Femur (tissue), 1 donor: ENCODE data around the gene IVD.

Experiments used
- DNase-seq: peaks from one replicate; pipeline ENCODE4 v3.0.0-alpha.2; 2017

IVD gene

GRCh38 chr15:40460404-40460803, 54.8 kb downstream of the IVD start:
- DNase-seq, result no peak

DNA sequence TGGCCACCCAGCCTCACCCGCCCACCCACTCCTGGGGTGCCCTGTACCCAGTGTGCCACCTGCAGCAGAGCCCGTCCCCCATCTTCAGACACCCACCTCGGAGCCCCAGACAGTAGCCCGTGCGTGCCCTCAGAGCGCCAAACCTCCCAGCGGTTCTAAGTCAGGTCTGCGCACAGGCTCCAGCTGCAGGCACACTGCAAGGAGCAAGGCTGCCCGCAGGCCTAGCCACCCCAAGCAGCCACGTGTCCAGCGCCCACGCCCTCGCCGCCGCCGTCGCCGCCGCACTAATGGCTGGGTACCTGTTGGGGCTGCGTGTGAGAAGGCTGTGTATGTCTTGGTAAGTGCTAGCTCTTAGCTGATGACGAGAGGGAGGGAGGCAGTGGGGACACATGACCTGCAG, 56.4 kb downstream of the IVD start:
- DNase-seq, result no peak

GRCh38 chr15:40463279-40463678, 57.7 kb downstream of the IVD start:
- no peak for DNase-seq

GRCh38 chr15:40463886-40464545, 58.4 kb downstream of the IVD start:
- no peak for DNase-seq

- no peak for DNase-seq
Measured at GRCh38 chr15:40464595-40465185, 59.1 kb downstream of the IVD start.

GRCh38 chr15:40465939-40466338, 60.3 kb downstream of the IVD start:
- DNase-seq, result no peak

GRCh38 chr15:40466426-40467260, 61.0 kb downstream of the IVD start:
- no peak for DNase-seq

GRCh38 chr15:40467261-40467615, 61.6 kb downstream of the IVD start:
- DNase-seq, result no peak

DNA sequence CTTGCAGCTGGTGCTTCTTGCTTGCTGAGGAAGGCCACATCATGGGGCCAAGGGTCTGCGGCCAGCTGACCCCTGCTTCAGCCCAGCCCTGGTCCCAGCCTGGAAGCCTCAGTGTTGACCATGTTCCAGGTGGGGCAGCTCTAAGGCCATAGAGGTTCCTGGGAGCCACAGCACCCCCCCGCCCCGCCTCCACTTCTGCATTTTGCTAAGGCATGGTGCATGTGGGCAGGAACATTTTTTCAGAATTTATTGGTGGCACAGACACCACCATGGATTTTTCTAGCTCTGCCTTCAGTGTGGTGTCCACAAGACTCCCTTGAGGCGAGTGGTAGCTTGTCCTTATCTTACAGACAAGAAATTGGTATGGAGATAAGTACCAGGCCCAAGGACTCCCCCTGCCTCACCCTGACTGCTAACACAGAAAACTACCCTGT, 63.3 kb downstream of the IVD start:
- no peak for DNase-seq

GRCh38 chr15:40469776-40470390, 64.3 kb downstream of the IVD start:
- DNase-seq, result no peak

- peak; percentile 78 for DNase-seq
Measured at GRCh38 chr15:40470423-40471104, 65.0 kb downstream of the IVD start, which contains the start of gene CHST14. Gene CHST14 (plus strand): TSS chr15:40470984. CDS start chr15:40471214, 230 bp downstream.
